Spinal cord (tissue), 10 donors: Measurements from ENCODE around the gene TPRG1L. TPM values are rescaled to one million over a fixed set of nuclear protein-coding genes. Genes with fewer than 3 reads are reported as not detected.

Experiments used
- DNase-seq, 6 donors: peaks; one replicate each; pipeline versions ENCODE4 v3.0.0 to v3.0.0-alpha.2; 2013 to 2015; ENCODE audit warnings: low spot score in 6 of 6, low read depth in 4 of 6
- H3K27ac ChIP-seq: one replicate; pipeline ENCODE4 v1.5.1; 2013; ENCODE audit warnings: low read depth, low read length, control low read depth
- H3K27me3 ChIP-seq: one replicate; pipeline ENCODE4 v1.6.1; 2013; ENCODE audit warnings: low read length; ENCODE audit not compliant: control insufficient read depth, insufficient read depth
- H3K36me3 ChIP-seq: one replicate; pipeline ENCODE4 v1.6.1; 2013; ENCODE audit warnings: low read length; ENCODE audit not compliant: control insufficient read depth, insufficient read depth
- H3K4me1 ChIP-seq: one replicate; pipeline ENCODE4 v1.6.1; 2013; ENCODE audit warnings: low read length; ENCODE audit not compliant: control insufficient read depth, insufficient read depth
- H3K4me3 ChIP-seq: one replicate; pipeline ENCODE4 v1.5.1; 2013; ENCODE audit warnings: low read depth, low read length, control low read depth
- H3K9me3 ChIP-seq: one replicate; pipeline ENCODE4 v1.6.1; 2013; ENCODE audit warnings: low read length; ENCODE audit not compliant: control insufficient read depth, insufficient read depth
- WGBS: methylation state at CpG from one replicate; pipeline ENCODE4 v1.1.5; 2013; ENCODE audit warnings: missing lambda C conversion rate; ENCODE audit not compliant: insufficient coverage; 5-methylcytosine and 5-hydroxymethylcytosine counted together
- polyA plus RNA-seq, 2 donors: library from polyadenylated mRNA; unstranded; fragments of 120-200 nt; gene quantifications; one replicate each; pipeline ENCODE4 v1.2.1, GENCODE V29; 2013; ENCODE audit not compliant: insufficient read length in 2 of 2
- total RNA-seq, 2 donors: library from RNA; depleted of rRNA in 1 of 2; stranded (reverse); fragments of 120-200 nt in 1 of 2; fragments of >200 nt in 1 of 2; gene quantifications; one replicate each; pipeline versions ENCODE4 v1.2.3 to v1.2.4, GENCODE V29; 2013 to 2014
- donor health status: healthy.

TPRG1L gene
- total and polyA plus RNA-seq, 4 donors = 18.5 to 45.3 (median 38.7) TPM

DNA sequence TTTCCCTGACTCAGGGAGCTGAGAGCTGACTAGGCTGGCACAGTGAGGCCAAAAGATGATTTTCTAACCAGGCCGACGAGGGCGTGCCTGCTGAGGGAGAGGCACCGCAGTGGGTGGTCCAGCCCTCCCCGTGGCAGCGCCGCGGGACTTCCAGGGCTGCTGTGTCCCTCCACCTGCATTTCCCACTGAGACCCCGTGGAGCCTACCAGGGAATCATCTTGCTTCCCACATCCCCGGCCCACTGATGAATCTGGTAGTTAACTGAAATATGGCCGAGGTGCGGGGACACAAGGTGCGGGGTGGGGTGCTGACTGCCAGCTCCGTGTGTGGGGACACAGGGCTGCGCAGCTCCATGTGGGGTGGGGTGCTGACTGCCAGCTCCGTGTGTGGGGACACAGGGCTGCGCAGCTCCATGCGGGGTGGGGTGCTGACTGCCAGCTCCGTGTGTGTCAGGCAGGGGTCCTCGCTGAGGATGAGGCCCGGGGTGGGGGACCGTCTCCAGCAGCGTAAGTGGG, 14.6 kb downstream of the TPRG1L start:
- 93% methylated on average over 22 of the region's 23 CpGs for WGBS
- DNase-seq = no peak
- no peaks in the 10 kb centered on the region for H3K9me3 ChIP-seq
- H3K27me3 ChIP-seq = no peaks in the 10 kb centered on the region
- no peaks in the 10 kb centered on the region for H3K4me1 ChIP-seq
- no peak overlapping the region for H3K4me3 ChIP-seq
- H3K27ac ChIP-seq = no peak overlapping the region
- H3K36me3 ChIP-seq = peaks cover 87% of the 10 kb centered on the region

DNA sequence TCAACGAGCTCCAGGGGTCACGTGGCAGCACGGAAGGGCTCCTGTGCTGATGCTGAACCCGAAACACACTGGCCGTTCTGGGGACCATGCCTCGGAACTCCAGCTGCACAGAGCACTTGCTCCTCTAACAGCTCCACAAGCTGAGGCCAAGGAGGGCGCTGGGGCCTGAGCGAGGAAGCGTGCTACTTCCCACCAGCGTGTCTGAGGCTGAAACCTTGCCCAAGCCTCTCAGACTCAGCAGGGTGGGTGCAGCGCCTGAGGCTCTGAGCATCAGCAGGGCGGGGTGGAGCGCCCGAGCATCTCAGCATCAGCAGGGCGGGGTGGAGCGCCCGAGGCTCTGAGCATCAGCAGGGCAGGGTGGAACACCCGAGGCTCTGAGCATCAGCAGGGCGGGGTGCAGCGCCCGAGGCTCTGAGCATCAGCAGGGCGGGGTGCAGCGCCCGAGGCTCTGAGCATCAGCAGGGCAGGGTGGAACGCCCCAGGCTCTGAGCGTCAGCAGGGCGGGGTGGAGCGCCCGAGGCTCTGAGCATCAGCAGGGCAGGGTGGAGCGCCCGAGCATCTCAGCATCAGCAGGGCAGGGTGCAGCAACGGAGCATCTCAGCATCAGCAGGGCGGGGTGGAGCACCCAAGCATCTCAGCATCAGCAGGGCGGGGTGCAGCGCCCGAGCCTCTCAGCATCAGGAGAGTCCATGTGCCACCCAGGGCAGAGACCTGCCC, 15.5 kb downstream of the TPRG1L start:
- 91% methylated on average over 33 of the region's 36 CpGs for WGBS
- H3K9me3 ChIP-seq = no peaks in the 10 kb centered on the region
- no peak overlapping the region for H3K27ac ChIP-seq
- H3K4me1 ChIP-seq = no peaks in the 10 kb centered on the region
- no peak for DNase-seq
- peaks cover 82% of the 10 kb centered on the region for H3K36me3 ChIP-seq
- no peak overlapping the region for H3K4me3 ChIP-seq
- no peaks in the 10 kb centered on the region for H3K27me3 ChIP-seq

DNA sequence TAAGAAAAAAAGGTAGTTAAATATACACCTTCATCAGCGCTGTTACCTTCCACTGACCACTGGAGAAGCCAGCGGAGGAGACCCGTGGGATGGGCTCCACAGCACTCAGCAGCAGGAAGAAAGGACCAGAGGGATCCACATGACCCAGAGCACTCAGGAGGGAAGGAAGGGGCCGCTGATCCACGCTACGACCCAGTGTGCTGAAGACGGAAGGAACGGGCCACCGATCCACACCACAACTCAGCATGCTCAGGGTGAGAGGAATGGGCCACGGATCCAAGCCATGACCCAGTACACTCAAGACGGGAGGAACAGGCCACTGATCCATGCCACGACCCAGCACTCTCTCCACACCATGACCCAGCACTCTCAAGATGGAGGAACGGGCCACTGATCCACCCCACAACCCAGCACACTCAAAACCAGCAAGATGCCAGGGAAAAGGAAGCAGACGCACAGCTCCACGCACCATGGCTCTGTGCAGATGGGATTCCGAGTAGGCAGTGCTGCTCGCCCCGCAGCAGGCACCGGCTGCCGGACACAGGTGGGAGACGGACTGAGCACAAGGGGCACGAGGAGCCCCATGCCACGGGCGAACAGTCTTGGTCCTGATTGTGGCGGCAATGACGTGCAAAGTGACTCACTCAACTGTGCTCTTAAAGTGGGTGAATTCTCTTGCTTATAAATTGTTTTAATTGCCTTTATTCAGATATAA, 16.4 kb downstream of the TPRG1L start:
- H3K27me3 ChIP-seq = no peaks in the 10 kb centered on the region
- H3K27ac ChIP-seq = no peak overlapping the region
- H3K36me3 ChIP-seq = peaks cover 82% of the 10 kb centered on the region
- no peaks in the 10 kb centered on the region for H3K9me3 ChIP-seq
- no peak for DNase-seq
- no peaks in the 10 kb centered on the region for H3K4me1 ChIP-seq
- H3K4me3 ChIP-seq = no peak overlapping the region
- WGBS = 96% methylated on average over 16 of the region's 26 CpGs

DNA sequence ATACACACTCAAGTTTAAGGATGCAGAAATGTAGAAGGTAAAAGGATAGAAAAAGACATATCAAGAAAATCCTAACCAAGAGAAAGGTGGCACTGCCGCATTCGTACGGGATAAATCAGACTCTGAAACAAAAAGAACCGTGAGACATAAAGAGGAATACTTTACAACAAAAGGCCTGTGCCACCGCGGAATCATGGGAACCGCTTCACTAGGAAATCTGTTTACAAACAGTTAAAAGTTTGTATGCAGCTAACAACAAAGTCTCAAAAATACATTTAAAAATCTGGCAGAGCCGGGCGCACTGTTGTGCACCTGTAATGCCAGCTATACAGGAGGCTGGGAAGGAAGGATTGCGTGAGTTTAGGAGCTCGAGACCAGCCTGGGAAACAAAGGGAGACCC, 17.0 kb downstream of the TPRG1L start:
- no peak overlapping the region for H3K4me3 ChIP-seq
- DNase-seq = no peak
- H3K4me1 ChIP-seq = no peaks in the 10 kb centered on the region
- H3K27me3 ChIP-seq = no peaks in the 10 kb centered on the region
- H3K27ac ChIP-seq = no peak overlapping the region
- H3K36me3 ChIP-seq = peaks cover 81% of the 10 kb centered on the region
- WGBS = 100% methylated on average over 4 of the region's 11 CpGs
- no peaks in the 10 kb centered on the region for H3K9me3 ChIP-seq

DNA sequence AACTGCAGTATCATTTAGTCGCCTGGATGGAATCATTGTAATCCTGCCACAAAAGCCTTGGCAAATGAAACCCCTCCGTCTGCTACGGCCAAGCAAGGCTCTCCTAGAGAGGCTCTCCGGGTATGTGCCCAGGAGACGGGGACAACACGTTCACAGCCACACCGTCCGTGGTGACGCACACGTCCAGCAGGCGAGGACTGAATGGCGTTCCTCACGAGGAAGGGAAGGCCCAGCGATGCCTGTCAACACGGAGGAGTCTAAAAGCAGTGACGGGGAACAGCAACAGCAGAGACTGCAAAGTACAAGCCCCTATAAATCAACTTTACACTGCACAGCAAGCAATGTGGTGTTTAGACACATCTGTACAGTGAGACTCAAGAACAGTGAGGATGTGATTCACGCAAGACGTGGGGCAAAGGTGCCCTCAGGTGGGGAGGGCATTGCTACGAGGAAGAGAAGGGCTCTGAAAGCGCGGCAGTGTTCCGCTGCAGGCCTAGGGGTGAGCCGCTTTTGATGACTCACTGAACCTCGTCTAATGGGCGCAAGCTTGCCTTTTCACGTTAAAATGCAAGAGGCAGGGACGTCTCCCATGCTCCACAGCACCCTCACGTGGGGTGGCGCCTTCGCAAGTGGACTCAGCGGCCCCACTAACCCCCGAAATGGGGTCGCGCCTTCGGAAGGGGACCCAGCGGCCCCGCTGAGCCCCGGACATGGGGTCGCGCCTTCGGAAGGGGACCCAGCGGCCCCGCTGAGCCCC, 18.3 kb downstream of the TPRG1L start:
- no peaks in the 10 kb centered on the region for H3K27me3 ChIP-seq
- H3K36me3 ChIP-seq = peaks cover 74% of the 10 kb centered on the region
- no peak for DNase-seq
- H3K27ac ChIP-seq = no peak overlapping the region
- no peak overlapping the region for H3K4me3 ChIP-seq
- no peaks in the 10 kb centered on the region for H3K9me3 ChIP-seq
- H3K4me1 ChIP-seq = no peaks in the 10 kb centered on the region
- WGBS = 72% methylated on average over 24 of the region's 43 CpGs

DNA sequence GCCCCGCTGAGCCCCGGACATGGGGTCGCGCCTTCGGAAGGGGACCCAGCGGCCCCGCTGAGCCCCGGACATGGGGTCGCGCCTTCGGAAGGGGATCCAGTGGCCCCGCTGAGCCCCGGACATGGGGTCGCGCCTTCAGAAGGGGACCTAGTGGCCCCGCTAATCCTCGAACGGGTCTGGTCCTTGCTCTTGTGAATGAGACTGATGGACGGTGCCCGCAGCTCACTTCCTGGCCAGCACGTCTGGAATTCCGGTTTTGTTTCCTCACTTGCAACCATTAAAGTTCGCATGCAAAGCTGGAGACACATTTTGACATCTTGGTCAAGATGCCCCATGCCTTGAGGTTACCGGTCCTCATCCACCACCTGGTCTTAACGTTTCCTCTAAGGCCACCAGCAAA, 19.5 kb downstream of the TPRG1L start:
- H3K4me1 ChIP-seq = peaks cover 1% of the 10 kb centered on the region
- no peaks in the 10 kb centered on the region for H3K9me3 ChIP-seq
- H3K36me3 ChIP-seq = peaks cover 63% of the 10 kb centered on the region
- no peak overlapping the region for H3K27ac ChIP-seq
- 98% methylated on average over 16 of the region's 25 CpGs for WGBS
- DNase-seq = no peak
- H3K4me3 ChIP-seq = no peak overlapping the region
- H3K27me3 ChIP-seq = no peaks in the 10 kb centered on the region

DNA sequence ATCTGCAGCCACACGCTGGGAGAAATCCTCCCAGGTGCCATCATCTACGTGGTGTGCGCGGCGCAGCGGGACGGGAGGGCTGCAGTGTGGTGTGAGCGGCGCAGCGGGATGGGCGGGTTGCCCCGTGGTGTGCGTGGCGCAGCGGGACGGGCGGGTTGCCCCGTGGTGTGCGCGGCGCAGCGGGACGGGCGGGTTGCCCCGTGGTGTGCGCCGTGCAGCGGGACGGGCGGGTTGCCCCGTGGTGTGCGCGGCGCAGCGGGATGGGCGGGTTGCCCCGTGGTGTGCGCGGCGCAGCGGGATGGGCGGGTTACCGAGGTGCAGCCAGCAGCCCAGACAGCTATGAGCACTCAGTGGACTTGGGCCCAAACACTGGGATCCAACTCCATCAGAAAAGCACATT, 20.4 kb downstream of the TPRG1L start:
- Histone ChIP-seq H3K36me3 (peaks cover 54% of the 10 kb centered on the region), H3K27me3 (peaks cover 3% of the 10 kb centered on the region), H3K4me1 (peaks cover 4% of the 10 kb centered on the region), H3K4me3 (no peak overlapping the region), H3K9me3 (no peaks in the 10 kb centered on the region), H3K27ac (no peak overlapping the region)
- 91% methylated on average over 25 of the region's 43 CpGs for WGBS
- DNase-seq = no peak

DNA sequence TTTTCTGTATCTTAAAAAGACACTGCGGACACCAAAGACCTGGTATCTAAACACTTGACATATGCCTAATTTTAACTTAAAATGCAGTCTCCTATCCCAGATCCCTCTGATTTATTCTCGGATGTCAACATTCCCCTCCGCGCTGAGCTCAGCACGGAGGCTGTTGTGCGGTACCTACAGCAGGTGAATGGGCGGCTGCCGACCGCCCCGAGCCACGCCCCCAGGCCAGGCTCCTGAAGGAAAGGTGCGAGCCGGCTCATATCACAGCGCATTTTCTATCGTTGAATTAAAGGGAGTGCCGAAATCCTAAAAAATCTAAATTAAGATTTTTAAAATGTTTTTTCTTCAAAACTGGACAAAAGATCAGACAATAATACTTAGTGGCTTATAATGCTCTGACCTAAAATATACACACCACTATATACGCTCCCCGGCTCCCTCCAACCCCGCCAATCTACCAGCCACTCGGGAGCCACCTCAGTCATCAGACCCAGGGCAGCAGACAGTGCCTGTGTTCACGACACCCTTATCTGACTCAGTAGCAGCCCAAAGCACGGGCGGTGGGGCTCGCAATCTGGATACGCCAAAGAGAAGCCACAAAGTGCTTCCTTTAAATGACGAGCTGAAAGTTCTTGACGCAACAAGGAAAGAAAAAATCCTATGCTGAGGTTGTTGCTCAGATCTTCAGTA, 21.0 kb downstream of the TPRG1L start:
- no peak for DNase-seq
- peaks cover 8% of the 10 kb centered on the region for H3K27me3 ChIP-seq
- H3K36me3 ChIP-seq = peaks cover 48% of the 10 kb centered on the region
- H3K4me1 ChIP-seq = peaks cover 10% of the 10 kb centered on the region
- H3K4me3 ChIP-seq = no peak overlapping the region
- no peak overlapping the region for H3K27ac ChIP-seq
- H3K9me3 ChIP-seq = no peaks in the 10 kb centered on the region
- 86% methylated on average over 16 of the region's 27 CpGs for WGBS

DNA sequence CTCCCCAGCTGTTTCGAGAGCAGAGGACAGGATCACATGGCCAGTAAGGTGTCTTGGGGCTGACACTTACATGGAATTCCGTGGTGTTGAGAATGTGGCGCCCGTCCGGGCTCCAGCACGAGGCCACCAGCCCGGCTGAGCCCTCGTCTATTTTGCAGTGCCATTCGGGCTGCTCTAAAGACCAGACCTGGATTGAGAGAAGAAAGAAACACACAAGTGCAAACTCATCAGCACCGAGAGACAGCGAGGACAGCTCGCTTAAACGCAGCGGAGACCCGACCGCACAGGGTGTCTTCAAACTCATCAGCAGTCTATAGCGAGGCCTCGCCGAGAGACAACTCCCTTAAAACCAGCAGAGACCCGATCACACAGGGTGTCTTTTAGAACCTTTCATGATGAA, 21.8 kb downstream of the TPRG1L start:
- no peak for DNase-seq
- Histone ChIP-seq H3K27me3 (peaks cover 16% of the 10 kb centered on the region), H3K36me3 (peaks cover 40% of the 10 kb centered on the region), H3K9me3 (no peaks in the 10 kb centered on the region), H3K4me1 (peaks cover 17% of the 10 kb centered on the region), H3K27ac (no peak overlapping the region), H3K4me3 (no peak overlapping the region)
- 92% methylated on average over 9 of the region's 20 CpGs for WGBS
